CD14-positive monocyte (primary cell): Measurements from ENCODE around the gene KLHL41. TPM values are rescaled to one million over a fixed set of nuclear protein-coding genes. Genes with fewer than 3 reads are reported as not detected.

ENCODE experiments used
- DNase-seq, 3 donors: peaks; one replicate each; pipeline ENCODE4 v3.0.0-alpha.2; 2011 to 2022
- H2AFZ ChIP-seq: 2 replicates; pipeline ENCODE4 v1.6.0; 2012; ENCODE audit warnings: mild to moderate bottlenecking, low read depth, low read length, inconsistent platforms; ENCODE audit not compliant: insufficient read depth, poor library complexity, severe bottlenecking
- H3K27ac ChIP-seq, 2 donors: 1 replicate in 1 of 2; 2 replicates in 1 of 2; pipeline ENCODE4 v1.5.1; 2012 to 2013; ENCODE audit warnings: low read length in 2 of 2, control low read depth in 1 of 2, inconsistent platforms in 1 of 2, low read depth in 1 of 2, mild to moderate bottlenecking in 1 of 2
- H3K27me3 ChIP-seq, 2 donors: one replicate each; pipeline versions ENCODE4 v1.6.0 to v1.6.1; 2011 to 2013; ENCODE audit warnings: low read length in 2 of 2; ENCODE audit not compliant: control insufficient read depth in 2 of 2, insufficient read depth in 2 of 2
- H3K36me3 ChIP-seq, 2 donors: replicated peaks in 1 of 2; 1 replicate in 1 of 2; 2 replicates in 1 of 2; pipeline versions ENCODE4 v1.5.1 to v1.6.1; 2012 to 2013; ENCODE audit warnings: low read length in 2 of 2, control low read depth in 1 of 2, inconsistent platforms in 1 of 2, mild to moderate bottlenecking in 1 of 2; ENCODE audit not compliant: insufficient read depth in 2 of 2, control insufficient read depth in 1 of 2
- H3K4me1 ChIP-seq, 2 donors: 1 replicate in 1 of 2; 2 replicates in 1 of 2; pipeline versions ENCODE4 v1.5.1 to v1.6.1; 2012 to 2013; ENCODE audit warnings: low read length in 2 of 2, control low read depth in 1 of 2, inconsistent platforms in 1 of 2, mild to moderate bottlenecking in 1 of 2, moderate library complexity in 1 of 2; ENCODE audit not compliant: insufficient read depth in 2 of 2, control insufficient read depth in 1 of 2
- H3K4me2 ChIP-seq: replicated peaks from 2 replicates; pipeline ENCODE3; 2012; ENCODE audit warnings: low read length, moderate library complexity, mild to moderate bottlenecking; ENCODE audit not compliant: poor library complexity, severe bottlenecking; ENCODE audit errors: extremely low read depth
- H3K4me3 ChIP-seq, 3 experiments: fragments of 200-600 bp in 1 of 3; sonication (generic) in 1 of 3; replicated peaks in 1 of 3; 1 replicate in 2 of 3; 2 replicates in 1 of 3; pipeline ENCODE4 v1.5.1; 2011 to 2013; ENCODE audit warnings: low read length in 3 of 3, mild to moderate bottlenecking in 3 of 3, control low read depth in 2 of 3, low read depth in 2 of 3, inconsistent platforms in 1 of 3, moderate library complexity in 1 of 3
- H3K79me2 ChIP-seq: 2 replicates; pipeline ENCODE4 v1.6.0; 2012; ENCODE audit warnings: mild to moderate bottlenecking, control low read depth, inconsistent platforms, low read length, moderate library complexity; ENCODE audit not compliant: insufficient read depth
- H3K9ac ChIP-seq: 2 replicates; pipeline ENCODE4 v1.6.0; 2017; ENCODE audit warnings: low read length, mild to moderate bottlenecking; ENCODE audit not compliant: insufficient read depth, poor library complexity, severe bottlenecking
- H3K9me3 ChIP-seq, 2 donors: replicated peaks in 1 of 2; 1 replicate in 1 of 2; 2 replicates in 1 of 2; pipeline versions ENCODE4 v1.5.1 to v1.6.1; 2012 to 2013; ENCODE audit warnings: low read length in 2 of 2, control low read depth in 1 of 2; ENCODE audit not compliant: control insufficient read depth in 1 of 2, insufficient read depth in 1 of 2
- H4K20me1 ChIP-seq: 2 replicates; pipeline ENCODE4 v1.6.0; 2012; ENCODE audit warnings: mild to moderate bottlenecking, low read length, control low read depth, moderate library complexity; ENCODE audit not compliant: insufficient read depth
- H3K27ac Mint-ChIP-seq, 7 donors: one replicate each; pipeline ENCODE4 v1.8.0; 2020; ENCODE audit warnings: mild to moderate bottlenecking in 7 of 7, mixed read lengths in 7 of 7, moderate library complexity in 6 of 7, inconsistent platforms in 2 of 7
- H3K27me3 Mint-ChIP-seq, 3 donors: one replicate each; pipeline ENCODE4 v1.8.0; 2021 to 2022; ENCODE audit warnings: low read depth in 3 of 3, mild to moderate bottlenecking in 3 of 3, mixed read lengths in 3 of 3, moderate library complexity in 3 of 3, inconsistent platforms in 1 of 3
- H3K36me3 Mint-ChIP-seq, 2 donors: one replicate each; pipeline ENCODE4 v1.8.0; 2020; ENCODE audit warnings: mixed read lengths in 2 of 2, inconsistent platforms in 1 of 2, mild to moderate bottlenecking in 1 of 2
- H3K4me1 Mint-ChIP-seq: one replicate; pipeline ENCODE4 v1.8.0; 2020; ENCODE audit warnings: mild to moderate bottlenecking, mixed read lengths
- H3K4me3 Mint-ChIP-seq, 2 donors: one replicate each; pipeline ENCODE4 v1.8.0; 2020; ENCODE audit warnings: mild to moderate bottlenecking in 2 of 2, mixed read lengths in 2 of 2, moderate library complexity in 1 of 2
- H3K9me3 Mint-ChIP-seq, 7 donors: one replicate each; pipeline ENCODE4 v1.8.0; 2020 to 2022; ENCODE audit warnings: mixed read lengths in 7 of 7, mild to moderate bottlenecking in 6 of 7, moderate library complexity in 6 of 7, inconsistent platforms in 2 of 7
- WGBS: methylation state at CpG from one replicate; pipeline ENCODE4 v1.1.5; 2013; ENCODE audit warnings: missing lambda C conversion rate; ENCODE audit not compliant: insufficient coverage; 5-methylcytosine and 5-hydroxymethylcytosine counted together
- intact Hi-C, 2 donors: fragments of 100-400 bp; cut with micrococcal nuclease; formaldehyde crosslinking; loops; one replicate each; pipeline versions ENCODE4 v1.15.0 to v1.15.1; 2023
- polyA plus RNA-seq, 3 donors: library from polyadenylated mRNA; depleted of rRNA in 1 of 3; unstranded in 2 of 3; stranded (reverse) in 1 of 3; fragments of 300-500 nt in 2 of 3; fragments of >200 nt in 1 of 3; fragmentation: Illumina TruSeq in 2 of 3; gene quantifications; 1 replicate in 2 of 3; 2 replicates in 1 of 3; pipeline ENCODE4 v1.2.3, GENCODE V29; 2012 to 2021
- TF ChIP-seq, protein P1 (sequence below): fragments of 200-600 bp; IDR thresholded peaks from one replicate; pipeline ENCODE4 v1.8.0; 2022; ENCODE audit warnings: antibody characterized with exemption, mild to moderate bottlenecking

Gene KLHL41
- polyA plus RNA-seq, 3 donors = not detected

DNA sequence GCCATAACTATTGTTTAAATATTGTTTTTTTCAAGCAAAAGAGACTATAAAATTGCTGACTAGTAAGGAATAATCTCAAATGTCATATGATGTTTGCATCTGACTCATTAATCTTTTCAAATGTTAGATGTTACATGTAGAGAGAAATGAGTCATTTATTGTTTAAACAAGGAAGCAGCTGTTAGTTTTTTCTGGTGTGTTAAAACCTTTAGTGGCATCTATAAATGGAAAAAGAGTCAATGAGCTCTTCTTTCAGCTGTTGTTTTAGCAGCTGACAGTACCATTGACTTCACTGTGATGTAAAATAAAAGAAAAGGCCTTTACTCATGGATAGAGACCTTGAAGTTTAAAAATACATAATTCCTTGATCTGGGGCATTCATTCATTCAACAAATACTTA, 1.8 kb upstream of the KLHL41 start:
- Histone ChIP-seq H3K79me2 (no peaks in the 10 kb centered on the region), H2AFZ (no peak overlapping the region), H4K20me1 (no peaks in the 10 kb centered on the region), H3K36me3 (no peaks in the 10 kb centered on the region), H3K27ac (no peak overlapping the region), H3K4me3 (no peak overlapping the region), H3K27me3 (no peaks in the 10 kb centered on the region), H3K4me2 (no peak overlapping the region), H3K9me3 (peaks cover 0 to 4% of the 10 kb centered on the region in 2 donors), H3K9ac (no peak overlapping the region), H3K4me1 (no peaks in the 10 kb centered on the region)
- Mint-ChIP-seq H3K4me1 (no peaks in the 10 kb centered on the region), H3K9me3 (peaks cover 0 to 11% (median 8%) of the 10 kb centered on the region in 7 donors), H3K4me3 (no peak overlapping the region), H3K36me3 (peaks cover 0 to 6% of the 10 kb centered on the region in 2 donors), H3K27ac (no peak overlapping the region), H3K27me3 (no peaks in the 10 kb centered on the region)
- TF ChIP-seq, protein P1, sequence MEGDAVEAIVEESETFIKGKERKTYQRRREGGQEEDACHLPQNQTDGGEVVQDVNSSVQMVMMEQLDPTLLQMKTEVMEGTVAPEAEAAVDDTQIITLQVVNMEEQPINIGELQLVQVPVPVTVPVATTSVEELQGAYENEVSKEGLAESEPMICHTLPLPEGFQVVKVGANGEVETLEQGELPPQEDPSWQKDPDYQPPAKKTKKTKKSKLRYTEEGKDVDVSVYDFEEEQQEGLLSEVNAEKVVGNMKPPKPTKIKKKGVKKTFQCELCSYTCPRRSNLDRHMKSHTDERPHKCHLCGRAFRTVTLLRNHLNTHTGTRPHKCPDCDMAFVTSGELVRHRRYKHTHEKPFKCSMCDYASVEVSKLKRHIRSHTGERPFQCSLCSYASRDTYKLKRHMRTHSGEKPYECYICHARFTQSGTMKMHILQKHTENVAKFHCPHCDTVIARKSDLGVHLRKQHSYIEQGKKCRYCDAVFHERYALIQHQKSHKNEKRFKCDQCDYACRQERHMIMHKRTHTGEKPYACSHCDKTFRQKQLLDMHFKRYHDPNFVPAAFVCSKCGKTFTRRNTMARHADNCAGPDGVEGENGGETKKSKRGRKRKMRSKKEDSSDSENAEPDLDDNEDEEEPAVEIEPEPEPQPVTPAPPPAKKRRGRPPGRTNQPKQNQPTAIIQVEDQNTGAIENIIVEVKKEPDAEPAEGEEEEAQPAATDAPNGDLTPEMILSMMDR = no peak
- intact Hi-C loops = no loop called here
- no peak for DNase-seq

DNA sequence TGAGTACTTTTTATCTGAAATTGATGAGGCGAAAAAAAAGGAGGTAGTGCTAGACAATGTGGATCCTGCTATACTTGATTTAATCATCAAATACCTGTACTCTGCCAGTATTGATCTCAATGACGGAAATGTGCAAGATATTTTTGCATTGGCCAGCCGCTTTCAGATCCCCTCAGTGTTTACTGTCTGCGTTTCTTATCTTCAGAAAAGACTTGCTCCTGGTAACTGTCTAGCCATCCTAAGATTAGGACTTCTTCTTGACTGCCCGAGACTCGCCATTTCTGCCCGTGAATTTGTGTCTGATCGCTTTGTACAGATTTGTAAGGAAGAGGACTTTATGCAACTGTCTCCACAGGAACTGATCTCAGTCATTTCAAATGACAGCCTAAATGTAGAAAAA, 453 bp downstream of the KLHL41 start:
- Histone ChIP-seq H4K20me1 (no peaks in the 10 kb centered on the region), H3K27me3 (no peaks in the 10 kb centered on the region), H3K4me1 (no peaks in the 10 kb centered on the region), H3K9me3 (no peaks in the 10 kb centered on the region), H3K4me3 (no peak overlapping the region), H3K9ac (no peak overlapping the region), H3K4me2 (no peak overlapping the region), H3K27ac (no peak overlapping the region), H3K79me2 (no peaks in the 10 kb centered on the region), H3K36me3 (no peaks in the 10 kb centered on the region), H2AFZ (no peak overlapping the region)
- no peaks in the 10 kb centered on the region for H3K4me1 Mint-ChIP-seq
- H3K27me3 Mint-ChIP-seq = no peaks in the 10 kb centered on the region
- TF ChIP-seq, protein P1 = no peak
- no peak overlapping the region for H3K4me3 Mint-ChIP-seq
- H3K36me3 Mint-ChIP-seq = peaks cover 0 to 4% of the 10 kb centered on the region in 2 donors
- DNase-seq = no peak
- intact Hi-C loops = no loop called here
- H3K27ac Mint-ChIP-seq = no peak overlapping the region
- WGBS = 97% methylated on average over 7 of the region's 8 CpGs
- H3K9me3 Mint-ChIP-seq = peaks cover 0 to 7% (median 6%) of the 10 kb centered on the region in 7 donors
